OCI-LY3 (cell line): ENCODE results near the gene MCU.

Source experiments
- H2AFZ ChIP-seq: fragments of 200-600, 300-600 bp; shearing (Covaris generic); 2 replicates; pipeline ENCODE4 v1.6.0; 2014; ENCODE audit warnings: antibody characterized with exemption, low read depth, low read length
- H3K27ac ChIP-seq: fragments of 200-600, 300-600 bp; sonication (generic); 2 replicates; pipeline ENCODE4 v1.5.1; 2014; ENCODE audit warnings: mild to moderate bottlenecking, low read length, moderate library complexity, mixed read lengths
- H3K27me3 ChIP-seq: fragments of 200-600, 300-600 bp; sonication (generic); 2 replicates; pipeline ENCODE4 v1.6.1; 2014; ENCODE audit warnings: low read depth, low read length, mixed read lengths
- H3K36me3 ChIP-seq: fragments of 200-600, 300-600 bp; sonication (generic); replicated peaks from 2 replicates; pipeline ENCODE3; 2014; ENCODE audit warnings: low read depth, low read length, mixed read lengths
- H3K4me1 ChIP-seq: fragments of 300-600, 200-600 bp; sonication (generic); 2 replicates; pipeline ENCODE4 v1.6.1; 2014; ENCODE audit warnings: low read length, mixed read lengths
- H3K4me2 ChIP-seq: fragments of 200-600, 300-600 bp; sonication (generic); 2 replicates; pipeline ENCODE4 v1.6.1; 2014; ENCODE audit warnings: low read length, mixed read lengths
- H3K4me3 ChIP-seq: fragments of 300-600, 200-600 bp; sonication (generic); 2 replicates; pipeline ENCODE4 v1.5.1; 2014; ENCODE audit warnings: antibody characterized with exemption, mild to moderate bottlenecking, low read length, moderate library complexity
- H3K79me2 ChIP-seq: fragments of 300-600, 200-600 bp; shearing (Covaris generic); 2 replicates; pipeline ENCODE4 v1.6.1; 2014; ENCODE audit warnings: mild to moderate bottlenecking, low read length, mixed read lengths
- H3K9ac ChIP-seq: fragments of 300-600, 200-600 bp; shearing (Covaris generic); 2 replicates; pipeline ENCODE4 v1.6.0; 2014; ENCODE audit warnings: mild to moderate bottlenecking, low read length, moderate library complexity
- H3K9me3 ChIP-seq: fragments of 200-600, 300-600 bp; shearing (Covaris generic); 2 replicates; pipeline ENCODE4 v1.6.1; 2014; ENCODE audit warnings: low read length, mixed read lengths; ENCODE audit not compliant: insufficient read depth
- H4K20me1 ChIP-seq: fragments of 200-600, 300-600 bp; sonication (generic); 2 replicates; pipeline ENCODE4 v1.6.1; 2016; ENCODE audit warnings: low read length, mixed read lengths; ENCODE audit not compliant: insufficient read depth
- CTCF ChIP-seq: fragments of 200-600, 300-600 bp; sonication (generic); IDR thresholded peaks from 2 replicates; pipeline ENCODE4 v1.5.1; 2014; ENCODE audit warnings: antibody characterized with exemption, low read length, low read depth
- EZH2phosphoT487 ChIP-seq: fragments of 200-600 bp; shearing (Covaris generic); IDR thresholded peaks from 2 replicates; pipeline ENCODE4 v1.6.1; 2018; ENCODE audit warnings: antibody characterized with exemption, mixed run types, low read depth

The MCU gene

GRCh38 chr10:72924351-72924750 lies 232.4 kb downstream of the MCU start:
- Histone ChIP-seq H3K4me2 (no peak overlapping the region), H2AFZ (no peak overlapping the region), H3K27me3 (no peaks in the 10 kb centered on the region), H3K27ac (no peak overlapping the region), H3K4me1 (no peaks in the 10 kb centered on the region), H3K36me3 (no peaks in the 10 kb centered on the region), H3K4me3 (no peak overlapping the region), H3K9me3 (no peaks in the 10 kb centered on the region), H3K79me2 (no peaks in the 10 kb centered on the region), H4K20me1 (no peaks in the 10 kb centered on the region), H3K9ac (no peak overlapping the region)
- TF ChIP-seq CTCF: no peak
- TF ChIP-seq EZH2phosphoT487: no peak

DNA sequence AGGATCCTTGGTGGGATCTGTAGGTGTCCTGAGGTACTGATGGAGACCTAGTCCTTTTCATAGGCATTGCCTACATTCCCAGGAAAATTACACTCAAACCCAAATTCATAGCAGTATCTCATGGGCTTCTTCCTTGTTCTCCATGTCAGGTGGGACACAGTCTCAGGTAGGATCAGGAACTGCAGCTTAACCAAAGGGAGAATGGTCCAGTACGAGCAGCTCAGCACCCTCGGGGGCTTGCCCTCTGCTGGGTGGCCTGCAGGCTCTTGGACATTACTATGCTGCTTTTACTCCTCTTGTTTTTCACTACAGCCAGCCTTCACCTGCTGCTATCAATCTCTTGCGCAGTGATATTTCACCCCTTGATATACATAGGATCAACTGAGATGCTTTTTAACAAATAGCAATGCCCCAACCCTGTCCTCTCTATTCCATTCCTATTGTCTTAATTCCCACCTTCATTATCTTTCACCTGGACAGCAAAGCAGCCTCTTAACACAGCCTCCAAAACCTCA lies 234.1 kb downstream of the MCU start:
- H3K79me2 ChIP-seq: no peaks in the 10 kb centered on the region
- no peak overlapping the region for H3K4me3 ChIP-seq
- H4K20me1 ChIP-seq: no peaks in the 10 kb centered on the region
- H3K9ac ChIP-seq: no peak overlapping the region
- H3K27ac ChIP-seq: no peak overlapping the region
- H3K36me3 ChIP-seq: no peaks in the 10 kb centered on the region
- no peaks in the 10 kb centered on the region for H3K27me3 ChIP-seq
- no peaks in the 10 kb centered on the region for H3K4me1 ChIP-seq
- H3K4me2 ChIP-seq: no peak overlapping the region
- no peak overlapping the region for H2AFZ ChIP-seq
- no peaks in the 10 kb centered on the region for H3K9me3 ChIP-seq
- TF ChIP-seq CTCF (no peak), EZH2phosphoT487 (no peak)

DNA sequence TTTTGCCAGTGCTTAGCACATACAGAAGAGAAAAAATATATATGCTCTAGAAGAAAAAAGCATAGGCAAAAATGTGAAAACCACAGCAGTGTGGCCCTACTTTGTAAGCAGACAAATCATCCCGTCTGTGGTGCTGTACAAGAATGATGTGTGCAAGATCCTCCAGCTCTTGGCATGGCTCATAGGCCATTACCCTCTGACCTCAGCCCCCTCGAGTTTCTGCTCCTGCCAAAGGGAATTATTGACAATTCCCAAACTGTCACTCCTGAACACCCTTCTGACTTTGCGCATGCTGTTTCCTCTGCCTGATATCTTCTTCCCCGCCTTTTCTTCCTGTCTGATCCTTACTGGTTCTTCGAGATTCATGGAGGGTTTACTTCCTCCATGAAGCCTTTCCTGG lies 235.5 kb downstream of the MCU start:
- no peak overlapping the region for H3K4me2 ChIP-seq
- no peak overlapping the region for H2AFZ ChIP-seq
- TF ChIP-seq CTCF: no peak
- no peak for TF ChIP-seq EZH2phosphoT487
- no peaks in the 10 kb centered on the region for H3K9me3 ChIP-seq
- H3K79me2 ChIP-seq: no peaks in the 10 kb centered on the region
- H3K4me1 ChIP-seq: no peaks in the 10 kb centered on the region
- no peak overlapping the region for H3K27ac ChIP-seq
- no peak overlapping the region for H3K9ac ChIP-seq
- no peak overlapping the region for H3K4me3 ChIP-seq
- no peaks in the 10 kb centered on the region for H4K20me1 ChIP-seq
- H3K36me3 ChIP-seq: no peaks in the 10 kb centered on the region
- no peaks in the 10 kb centered on the region for H3K27me3 ChIP-seq

- Histone ChIP-seq H3K4me2 (no peak overlapping the region), H3K27me3 (no peaks in the 10 kb centered on the region), H3K79me2 (no peaks in the 10 kb centered on the region), H4K20me1 (no peaks in the 10 kb centered on the region), H2AFZ (no peak overlapping the region), H3K9me3 (no peaks in the 10 kb centered on the region), H3K9ac (no peak overlapping the region), H3K4me1 (no peaks in the 10 kb centered on the region), H3K27ac (no peak overlapping the region), H3K36me3 (no peaks in the 10 kb centered on the region), H3K4me3 (no peak overlapping the region)
- no peak for TF ChIP-seq EZH2phosphoT487
- TF ChIP-seq CTCF: no peak
Observed at GRCh38 chr10:72928798-72929197, 236.9 kb downstream of the MCU start.
